Astrocyte (in vitro differentiated cells and primary cell): ENCODE measurements around the gene PPIL6.

Experiments
- EZH2 ChIP-seq: IDR thresholded peaks from 2 replicates; pipeline ENCODE4 v1.6.1; 2012; ENCODE audit warnings: mild to moderate bottlenecking, low read length, inconsistent platforms; ENCODE audit not compliant: insufficient read depth
- TF ChIP-seq, protein P1 (sequence below): IDR thresholded peaks from 2 replicates; pipeline ENCODE4 v1.5.1; 2011; ENCODE audit warnings: low read depth, mild to moderate bottlenecking, inconsistent platforms, low read length, moderate library complexity; ENCODE audit not compliant: insufficient read depth

DNA sequence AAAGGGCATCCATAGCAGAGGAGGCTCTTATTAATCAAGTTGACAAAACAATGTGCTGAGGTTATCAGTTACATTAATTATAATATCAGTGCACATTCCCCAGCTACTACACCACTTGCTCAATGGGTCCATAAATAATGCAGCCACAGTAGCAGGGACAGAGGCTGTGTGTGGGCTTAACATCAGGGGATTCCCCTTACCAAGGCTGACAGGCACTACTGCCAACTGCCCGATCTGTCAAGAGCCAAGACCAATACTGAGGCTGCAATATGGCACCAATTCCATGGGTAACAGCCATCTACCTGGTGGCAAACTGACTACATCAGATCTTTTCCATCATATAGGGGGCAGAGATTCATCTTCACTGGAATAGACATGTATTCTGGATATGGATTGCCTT is 80.1 kb downstream of the PPIL6 start:
- TF ChIP-seq, protein P1, sequence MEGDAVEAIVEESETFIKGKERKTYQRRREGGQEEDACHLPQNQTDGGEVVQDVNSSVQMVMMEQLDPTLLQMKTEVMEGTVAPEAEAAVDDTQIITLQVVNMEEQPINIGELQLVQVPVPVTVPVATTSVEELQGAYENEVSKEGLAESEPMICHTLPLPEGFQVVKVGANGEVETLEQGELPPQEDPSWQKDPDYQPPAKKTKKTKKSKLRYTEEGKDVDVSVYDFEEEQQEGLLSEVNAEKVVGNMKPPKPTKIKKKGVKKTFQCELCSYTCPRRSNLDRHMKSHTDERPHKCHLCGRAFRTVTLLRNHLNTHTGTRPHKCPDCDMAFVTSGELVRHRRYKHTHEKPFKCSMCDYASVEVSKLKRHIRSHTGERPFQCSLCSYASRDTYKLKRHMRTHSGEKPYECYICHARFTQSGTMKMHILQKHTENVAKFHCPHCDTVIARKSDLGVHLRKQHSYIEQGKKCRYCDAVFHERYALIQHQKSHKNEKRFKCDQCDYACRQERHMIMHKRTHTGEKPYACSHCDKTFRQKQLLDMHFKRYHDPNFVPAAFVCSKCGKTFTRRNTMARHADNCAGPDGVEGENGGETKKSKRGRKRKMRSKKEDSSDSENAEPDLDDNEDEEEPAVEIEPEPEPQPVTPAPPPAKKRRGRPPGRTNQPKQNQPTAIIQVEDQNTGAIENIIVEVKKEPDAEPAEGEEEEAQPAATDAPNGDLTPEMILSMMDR, result no peak
- TF ChIP-seq EZH2, result no peak
